IPS-18c (cell line): ENCODE data around the gene NFIC.
"Not testable (repeated sequence)": the region's sequence is repeated elsewhere in the genome, so short reads cannot be mapped to it uniquely, and the experiment has no call there.

Experiments
- H3K4me3 ChIP-seq: 2 replicates; pipeline ENCODE4 v1.7.0; 2013; ENCODE audit warnings: low read depth, mild to moderate bottlenecking, low read length, moderate library complexity; ENCODE audit not compliant: insufficient read depth
- H3K9me3 ChIP-seq: one replicate; pipeline ENCODE4 v1.6.1; 2013; ENCODE audit warnings: mild to moderate bottlenecking, low read length, moderate library complexity; ENCODE audit not compliant: control insufficient read depth, insufficient read depth

NFIC gene

DNA sequence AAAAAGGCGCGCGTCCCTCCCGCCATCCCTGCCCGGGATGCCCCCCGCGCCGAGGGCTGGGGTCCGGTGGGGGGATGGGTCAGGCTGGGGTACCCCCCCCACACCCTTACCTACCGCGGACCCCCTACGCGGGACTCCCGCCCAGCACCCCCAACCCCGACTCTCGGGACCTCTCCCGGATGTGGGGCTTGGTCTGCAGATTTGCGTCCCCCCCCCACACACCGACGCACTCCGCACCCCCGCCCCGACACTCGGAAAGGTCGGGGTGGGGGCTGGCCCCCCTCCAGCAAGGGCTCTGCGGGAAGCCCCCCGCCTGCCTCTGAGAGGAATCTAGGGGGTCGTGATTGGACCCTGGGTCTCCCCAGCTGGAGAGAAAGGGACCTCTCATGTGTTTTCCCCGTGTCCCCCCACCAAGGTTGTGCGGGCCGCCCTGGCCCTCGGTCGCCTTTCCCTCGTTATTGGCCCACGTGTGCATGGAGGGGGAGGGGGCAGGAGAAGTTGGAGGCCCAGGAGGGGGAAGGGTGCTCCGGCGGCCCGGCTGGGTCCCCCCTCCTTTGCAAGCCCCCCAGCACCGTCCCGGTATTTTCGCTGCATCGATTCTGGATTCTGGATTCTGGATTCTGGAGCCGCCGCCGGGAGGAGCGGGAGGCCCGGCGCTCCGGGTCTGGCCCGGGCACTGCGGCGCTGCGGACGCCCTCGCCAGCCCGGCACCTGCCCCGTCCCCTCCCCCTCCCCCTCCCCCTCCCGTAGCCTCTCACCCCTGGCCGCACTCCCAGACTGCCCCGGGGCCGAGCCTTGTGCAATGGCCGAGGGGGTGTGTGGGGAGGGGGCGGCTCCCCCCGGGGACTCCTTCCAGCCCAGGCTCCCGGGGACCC lies 607 bp downstream of the NFIC start:
- Histone ChIP-seq H3K9me3 (no peaks in the 10 kb centered on the region), H3K4me3 (peak overlapping the region; percentile 38)

- Histone ChIP-seq H3K4me3 (0 out of 2 replicates have a peak overlapping the region, but pooled peaks have one; percentile 9), H3K9me3 (no peaks in the 10 kb centered on the region)
These were observed 1.5 kb downstream of the NFIC start for GRCh38 chr19:3367628-3368440.

DNA sequence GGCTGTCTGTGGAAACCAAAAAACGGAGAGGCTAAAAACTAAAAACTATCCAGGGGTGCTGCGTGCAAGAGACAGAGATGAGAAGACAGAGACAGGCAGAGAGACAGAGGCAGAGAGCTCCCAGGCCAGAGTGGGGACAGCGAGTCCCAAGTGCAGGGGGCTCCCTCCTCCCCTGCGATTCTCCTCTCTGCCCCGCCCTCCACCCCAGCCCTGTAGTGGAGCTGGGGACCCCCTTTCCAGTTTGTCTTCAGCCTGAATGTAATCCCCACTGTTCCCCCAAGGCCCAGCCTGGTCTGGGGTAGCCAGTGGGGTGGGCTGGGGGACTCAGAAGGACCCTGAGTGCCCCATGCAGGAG lies 2.0 kb downstream of the NFIC start:
- Histone ChIP-seq H3K9me3 (no peaks in the 10 kb centered on the region), H3K4me3 (no peak overlapping the region)

DNA sequence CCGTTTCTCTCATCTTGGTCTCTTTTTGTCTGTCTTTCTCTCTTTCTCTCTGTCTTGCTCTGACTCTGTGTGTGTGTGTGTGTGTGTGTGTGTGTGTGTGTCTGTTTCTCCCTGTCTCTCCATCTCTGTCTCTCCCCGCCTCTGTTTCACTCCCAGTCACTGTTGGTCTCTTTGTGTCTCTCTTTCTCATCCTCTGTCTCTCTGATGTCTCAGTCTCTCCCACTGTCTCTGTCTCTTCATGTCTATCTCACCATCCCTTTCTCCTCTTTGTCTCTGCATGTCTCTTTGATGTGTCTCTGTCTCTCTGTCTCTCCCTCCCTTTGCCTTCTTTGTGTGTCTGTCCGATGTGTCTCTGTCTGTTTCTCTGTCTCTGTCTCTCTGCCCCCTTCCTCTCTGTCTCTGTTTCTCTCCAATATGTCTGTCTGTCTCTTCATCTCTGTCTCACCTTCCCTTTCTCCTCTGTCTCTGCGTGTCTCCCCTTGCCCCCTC lies 2.5 kb downstream of the NFIC start:
- Histone ChIP-seq H3K9me3 (no peaks in the 10 kb centered on the region), H3K4me3 (no peak overlapping the region)

GRCh38 chr19:3369337-3370213 lies 3.2 kb downstream of the NFIC start:
- no peaks in the 10 kb centered on the region for H3K9me3 ChIP-seq
- peak overlapping the region; percentile 22; the same call in 1 of the 2 replicates for H3K4me3 ChIP-seq

DNA sequence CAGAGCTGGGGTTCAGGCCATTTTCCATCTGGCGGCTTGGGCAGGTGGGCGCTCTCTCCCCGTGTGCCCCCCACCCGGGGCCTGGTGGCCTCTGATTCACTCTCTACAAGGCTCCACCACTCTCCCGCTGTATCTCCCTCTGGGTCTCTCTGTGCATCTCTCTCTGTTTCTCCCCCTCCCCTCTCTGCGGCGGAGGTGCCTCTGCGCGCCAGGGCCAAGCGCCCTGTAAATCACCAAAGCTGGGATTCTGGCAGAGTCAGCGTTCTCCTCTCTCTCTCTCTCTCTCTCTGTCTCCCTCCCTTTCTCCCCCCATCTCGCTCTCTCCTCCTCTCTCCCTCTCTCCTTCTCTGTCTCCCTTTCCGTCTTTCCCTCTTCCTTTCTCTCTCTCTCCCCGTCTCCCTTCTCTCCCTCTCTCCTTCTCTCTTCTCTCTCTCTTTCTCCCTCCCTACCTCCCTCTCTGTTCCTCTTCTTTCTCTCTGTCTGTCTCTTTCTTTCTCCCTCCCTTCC lies 3.9 kb downstream of the NFIC start:
- H3K9me3 ChIP-seq = no peaks in the 10 kb centered on the region
- peak overlapping the region; percentile 22; the same call in 1 of the 2 replicates for H3K4me3 ChIP-seq

DNA sequence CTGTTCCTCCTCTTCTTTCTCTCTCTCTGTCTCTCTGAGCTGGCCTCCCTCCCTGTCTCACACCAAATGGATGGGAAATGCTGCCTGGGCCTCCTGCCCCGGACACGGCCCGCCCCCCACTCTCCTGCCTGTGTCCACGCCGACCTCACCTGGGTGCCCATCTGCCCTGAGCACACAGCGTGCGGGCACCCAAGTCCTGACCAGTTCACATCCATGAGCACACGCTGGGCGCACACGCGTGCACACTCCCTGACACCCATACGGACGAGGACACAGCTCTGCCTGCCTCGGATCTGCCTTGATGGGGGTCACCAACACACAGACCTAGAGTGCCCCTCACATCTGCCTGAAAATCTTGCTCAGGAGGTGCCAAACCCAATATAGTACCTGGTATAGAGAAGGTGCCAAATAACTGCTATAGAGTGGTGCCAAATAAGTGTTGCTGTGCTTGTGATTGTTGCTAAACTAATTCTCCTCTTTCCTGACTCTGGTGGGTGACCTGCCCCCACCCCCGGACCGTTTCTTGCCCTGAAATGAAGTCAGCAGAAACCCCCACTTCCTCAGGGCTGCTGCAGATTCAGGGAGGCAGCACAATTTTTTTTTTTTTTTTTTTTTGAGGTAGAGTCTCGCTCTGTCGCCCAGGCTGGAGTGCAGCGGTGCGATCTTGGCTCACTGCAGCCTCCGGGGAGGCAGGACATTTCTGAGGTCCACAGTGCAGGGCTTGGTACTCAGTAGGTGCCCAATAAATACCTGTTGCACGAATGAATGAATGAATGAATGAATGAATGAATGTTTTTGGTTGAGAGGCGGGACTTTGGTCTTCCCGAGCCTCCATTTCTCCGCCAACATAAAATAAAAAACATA lies 4.6 kb downstream of the NFIC start:
- no peaks in the 10 kb centered on the region for H3K9me3 ChIP-seq
- H3K4me3 ChIP-seq = peak overlapping the region; percentile 22; the same call in 1 of the 2 replicates

- H3K9me3 ChIP-seq = no peaks in the 10 kb centered on the region
- no peak overlapping the region for H3K4me3 ChIP-seq
These were observed 6.0 kb downstream of the NFIC start for GRCh38 chr19:3372413-3372812.

DNA sequence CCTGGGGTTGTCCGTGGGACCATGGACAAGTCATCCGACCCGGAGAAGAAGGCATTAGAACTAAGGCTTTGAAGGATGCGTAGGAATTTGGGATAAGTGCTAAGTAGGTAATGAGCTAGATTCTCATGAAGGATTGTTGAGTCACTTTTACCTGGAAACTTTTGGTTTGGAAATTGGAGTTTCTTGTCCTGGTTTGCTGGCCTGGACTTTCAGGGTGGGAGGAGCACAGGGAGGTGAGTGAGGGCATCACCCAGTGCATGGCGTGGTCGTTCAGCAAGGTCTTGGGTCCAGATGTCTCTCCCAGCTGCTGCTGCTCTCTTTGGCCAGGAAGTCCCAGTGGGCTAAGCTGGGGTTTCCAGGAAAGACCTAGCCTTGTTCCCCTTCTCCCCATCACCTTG lies 7.6 kb downstream of the NFIC start:
- Histone ChIP-seq H3K4me3 (no peak overlapping the region), H3K9me3 (no peaks in the 10 kb centered on the region)

GRCh38 chr19:3374369-3375112 lies 8.2 kb downstream of the NFIC start:
- no peaks in the 10 kb centered on the region for H3K9me3 ChIP-seq
- no peak overlapping the region for H3K4me3 ChIP-seq

- Histone ChIP-seq H3K9me3 (no peaks in the 10 kb centered on the region), H3K4me3 (no peak overlapping the region)
These were observed 9.1 kb downstream of the NFIC start for GRCh38 chr19:3375221-3376090.

- not testable (repeated sequence) for H3K9me3 ChIP-seq, H3K4me3 ChIP-seq
These were observed 9.7 kb downstream of the NFIC start for GRCh38 chr19:3376091-3376455.

- H3K4me3 ChIP-seq = no peak overlapping the region
These were observed 12.2 kb downstream of the NFIC start for GRCh38 chr19:3378352-3379150.

GRCh38 chr19:3380829-3381228 lies 14.4 kb downstream of the NFIC start:
- no peaks in the 10 kb centered on the region for H3K9me3 ChIP-seq

More at GRCh38 chr19:3378352-3379150, 12.2 kb downstream of the NFIC start:
- H3K9me3 ChIP-seq = no peaks in the 10 kb centered on the region

More at GRCh38 chr19:3380829-3381228, 14.4 kb downstream of the NFIC start:
- H3K4me3 ChIP-seq = no peak overlapping the region
